Stimulated activated CD4-positive, alpha-beta T cell treated with anti-CD3 and anti-CD28 coated beads, Interleukin-2, amount 100 ng/mL, for 24 hours (primary cell): ENCODE measurements around the gene PPM1H.
"Not testable (repeated sequence)": the region's sequence is repeated elsewhere in the genome, so short reads cannot be mapped to it uniquely, and the experiment has no call there.

Source experiments
- DNase-seq, 2 donors: peaks; one replicate each; pipeline ENCODE4 v3.0.0-alpha.2; 2020

PPM1H gene

GRCh38 chr12:62668782-62669181 is 266.2 kb downstream of the PPM1H start:
- no peak for DNase-seq

DNA sequence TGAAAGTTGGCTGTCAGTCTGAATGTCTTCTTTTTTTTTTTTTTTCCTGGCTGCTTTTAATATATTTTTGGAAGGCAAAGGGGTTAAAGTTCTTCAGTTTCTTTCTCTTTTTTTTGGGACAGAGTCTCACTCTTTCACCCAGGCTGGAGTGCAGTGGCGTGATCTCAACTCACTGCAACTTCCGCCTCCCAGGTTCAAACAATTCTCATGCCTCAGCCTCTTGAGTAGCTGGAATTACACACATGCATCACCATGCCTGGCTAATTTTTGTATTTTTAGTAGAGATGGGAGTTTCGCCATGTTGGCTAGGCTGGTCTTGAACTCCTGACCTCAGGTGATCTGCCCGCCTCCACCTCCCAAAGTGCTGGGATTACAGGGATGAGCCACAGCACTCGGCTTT is 270.0 kb downstream of the PPM1H start:
- not testable (repeated sequence) for DNase-seq

GRCh38 chr12:62660756-62661155 is 274.2 kb downstream of the PPM1H start:
- no peak for DNase-seq

GRCh38 chr12:62659453-62660295 is 275.3 kb downstream of the PPM1H start:
- DNase-seq, result no peak

DNA sequence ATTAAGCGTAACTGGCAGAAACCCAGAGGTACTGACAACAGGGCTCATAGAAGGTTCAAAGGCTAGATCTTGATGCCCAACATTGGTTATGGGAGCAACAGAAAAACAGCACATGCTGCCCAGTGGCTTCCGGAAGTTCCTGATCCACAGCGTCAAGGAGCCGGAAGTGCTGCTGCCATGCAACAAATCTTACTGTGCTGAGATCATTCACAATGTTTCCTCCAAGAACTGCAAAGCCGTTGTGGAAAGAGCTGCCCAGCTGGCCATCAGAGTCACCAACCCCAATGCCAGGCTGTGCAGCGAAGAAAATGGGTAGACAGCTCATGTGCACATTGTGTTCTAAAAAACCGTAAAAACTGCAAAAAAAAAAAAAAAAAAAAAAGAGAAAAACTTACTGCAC is 276.0 kb downstream of the PPM1H start:
- no peak for DNase-seq

GRCh38 chr12:62657363-62657632 is 277.7 kb downstream of the PPM1H start:
- DNase-seq, result no peak

DNA sequence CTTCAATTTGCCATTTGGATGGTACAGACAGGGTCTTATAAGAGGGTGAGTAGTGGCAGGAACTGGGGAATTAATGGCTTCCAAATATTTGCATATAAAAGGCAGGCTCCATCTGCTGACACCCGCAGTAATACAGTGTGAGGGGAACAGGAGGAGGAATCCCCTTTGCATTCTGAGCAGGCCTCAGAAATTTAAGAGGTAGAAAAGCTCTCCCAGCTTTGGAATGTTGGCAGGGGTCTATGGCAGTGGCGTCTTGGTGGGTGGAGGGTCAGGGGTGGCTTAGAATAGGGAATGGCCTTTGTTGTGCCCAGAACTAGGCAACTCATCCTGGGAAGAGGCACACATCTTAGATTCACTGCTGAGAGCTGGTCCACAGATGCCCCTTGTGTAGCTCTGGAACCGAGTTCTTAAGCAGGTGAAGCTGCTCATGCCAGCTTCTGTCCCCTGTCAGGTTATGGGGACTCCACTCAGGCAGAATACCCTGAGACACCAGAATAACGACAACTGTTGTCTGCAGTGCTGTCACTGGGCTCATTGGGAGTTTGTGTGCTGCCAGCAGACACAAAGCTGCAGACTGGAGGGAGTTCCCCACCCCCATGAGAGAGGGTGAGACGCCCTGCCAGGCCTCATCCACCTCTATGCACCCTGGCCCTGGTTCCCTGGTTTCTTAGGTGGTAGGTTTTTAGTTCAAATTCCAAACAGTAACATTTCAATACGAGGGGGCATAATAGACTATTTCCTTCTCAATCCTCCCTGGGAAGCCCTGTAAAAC is 278.2 kb downstream of the PPM1H start:
- DNase-seq, result no peak

DNA sequence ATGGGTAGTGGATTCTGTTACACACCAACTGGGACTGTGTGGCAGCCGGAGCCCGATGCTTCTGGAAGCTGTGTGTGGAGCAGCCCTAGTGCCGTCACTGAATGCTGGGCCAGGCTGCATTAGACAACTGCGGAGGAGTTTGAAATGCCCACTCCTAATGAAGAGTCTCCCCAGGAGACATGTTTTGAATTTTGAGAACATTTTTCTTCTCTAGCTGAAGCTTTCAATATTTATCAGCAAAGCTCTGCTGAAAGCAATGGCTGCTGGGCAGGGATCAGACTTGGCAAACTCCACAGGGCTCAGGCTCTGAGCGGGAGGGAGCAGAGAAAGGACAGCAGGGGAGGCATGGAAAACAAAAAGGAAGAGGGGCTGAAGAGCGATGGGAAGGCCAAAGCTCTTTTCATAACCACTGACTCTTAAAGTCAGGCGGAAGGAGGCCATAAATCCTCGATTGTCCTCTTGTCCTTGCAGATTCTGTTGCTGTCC is 279.2 kb downstream of the PPM1H start:
- DNase-seq, result no peak

DNA sequence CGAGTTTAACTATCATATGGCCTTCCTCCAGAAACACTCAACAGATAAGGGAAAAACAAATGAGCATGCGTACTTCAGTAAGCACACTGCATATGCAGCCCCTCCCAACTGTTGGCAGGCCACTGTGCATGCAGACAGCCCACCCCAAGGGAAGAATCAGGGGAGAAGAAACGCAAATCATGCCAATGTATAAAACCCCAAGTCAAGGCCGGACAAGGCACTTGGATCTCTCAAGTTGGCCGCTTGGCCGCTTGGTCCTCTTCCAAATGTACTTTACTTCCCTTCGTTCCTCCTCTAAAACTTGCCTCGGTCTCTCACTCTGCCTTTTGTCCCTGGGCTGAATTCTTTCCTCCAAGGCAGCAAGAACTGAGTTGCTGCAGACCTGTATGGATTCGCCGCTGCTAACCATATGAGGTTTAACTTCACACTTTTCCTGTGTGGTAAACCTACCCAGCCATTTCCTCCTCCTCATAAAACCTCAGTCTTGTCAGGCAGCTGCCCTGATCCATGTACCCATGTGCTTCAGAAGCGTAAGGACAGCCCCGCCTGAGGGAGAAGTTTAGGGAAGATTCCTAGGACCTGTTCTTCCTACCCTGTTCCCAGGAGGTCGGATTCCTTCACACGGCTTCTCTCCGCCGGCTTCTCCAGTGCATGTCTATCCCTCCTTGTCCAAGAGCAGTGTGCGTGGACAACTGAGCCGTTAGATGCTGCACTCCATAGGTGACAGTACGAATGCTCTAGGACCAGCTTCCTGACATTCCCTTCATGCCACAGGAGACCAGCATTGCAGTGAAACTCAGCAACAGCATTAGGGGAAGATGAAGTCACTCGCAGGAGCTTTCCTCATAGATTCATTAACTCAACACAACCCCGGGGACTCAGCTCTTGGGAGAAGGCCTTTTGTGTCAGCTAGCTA is 280.4 kb downstream of the PPM1H start:
- no peak for DNase-seq

GRCh38 chr12:62653740-62654139 is 281.2 kb downstream of the PPM1H start:
- no peak for DNase-seq

GRCh38 chr12:62653304-62653703 is 281.6 kb downstream of the PPM1H start:
- DNase-seq, result no peak

GRCh38 chr12:62651138-62651537 is 283.8 kb downstream of the PPM1H start:
- no peak for DNase-seq

- no peak for DNase-seq
These were observed 285.4 kb downstream of the PPM1H start for GRCh38 chr12:62649412-62650138.

GRCh38 chr12:62647586-62647985 is 287.4 kb downstream of the PPM1H start:
- no peak for DNase-seq

DNA sequence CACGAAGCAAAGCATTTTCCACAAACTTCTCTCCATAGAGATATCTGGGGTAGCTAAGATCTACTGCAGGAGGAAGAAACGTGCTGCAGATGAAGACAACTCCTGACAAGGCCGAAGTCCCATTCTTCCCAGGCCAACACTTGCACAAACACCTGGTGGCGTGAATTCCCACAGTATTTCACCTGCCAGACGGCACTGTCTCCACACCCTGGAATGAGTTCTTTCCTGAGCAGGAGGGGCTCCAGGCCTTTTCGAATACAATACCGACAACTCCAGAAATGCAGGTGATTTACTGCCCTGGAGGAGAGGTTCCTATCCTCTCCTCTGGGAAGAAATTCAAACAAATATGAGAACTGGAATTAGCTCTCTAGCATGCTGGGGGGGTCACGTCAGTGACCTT is 288.4 kb downstream of the PPM1H start:
- DNase-seq, result no peak

DNA sequence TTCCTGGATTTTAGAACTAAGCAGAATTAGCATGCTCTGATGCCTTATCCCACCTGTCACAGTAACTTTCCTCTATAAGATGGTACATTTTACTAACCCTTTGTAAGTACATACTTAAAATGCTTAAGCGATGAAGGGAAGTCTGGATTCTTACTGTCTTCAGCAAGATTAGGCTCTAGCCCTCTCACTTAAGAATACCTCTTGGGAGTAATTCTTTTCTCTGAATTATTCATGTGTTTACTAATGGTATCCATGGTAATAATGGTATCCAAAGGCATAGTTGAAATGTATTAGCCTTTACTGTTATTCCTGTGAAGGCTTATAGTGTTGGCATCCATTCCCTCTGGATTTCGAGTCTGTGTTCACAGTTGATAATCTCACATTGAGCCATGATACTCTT is 291.5 kb downstream of the PPM1H start:
- DNase-seq, result no peak

DNA sequence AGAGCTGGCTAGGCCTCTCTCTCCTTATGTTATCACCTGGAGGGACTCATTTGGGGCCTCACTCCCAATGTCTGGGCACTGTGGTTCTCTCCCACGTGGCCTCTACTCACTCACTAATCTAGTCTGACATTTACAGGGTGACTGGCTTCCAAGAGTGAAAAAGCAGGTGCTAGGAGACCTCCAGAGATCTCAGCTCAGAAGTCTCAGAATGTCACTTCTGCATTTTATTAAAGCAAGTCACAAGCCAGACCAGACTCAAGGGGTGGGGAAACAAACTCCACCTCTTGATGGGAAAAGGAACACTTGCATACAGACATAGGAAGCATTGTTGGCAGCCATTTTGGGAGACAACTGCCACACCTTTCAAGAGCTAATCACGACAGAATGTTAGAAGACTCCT is 292.5 kb downstream of the PPM1H start:
- no peak for DNase-seq

DNA sequence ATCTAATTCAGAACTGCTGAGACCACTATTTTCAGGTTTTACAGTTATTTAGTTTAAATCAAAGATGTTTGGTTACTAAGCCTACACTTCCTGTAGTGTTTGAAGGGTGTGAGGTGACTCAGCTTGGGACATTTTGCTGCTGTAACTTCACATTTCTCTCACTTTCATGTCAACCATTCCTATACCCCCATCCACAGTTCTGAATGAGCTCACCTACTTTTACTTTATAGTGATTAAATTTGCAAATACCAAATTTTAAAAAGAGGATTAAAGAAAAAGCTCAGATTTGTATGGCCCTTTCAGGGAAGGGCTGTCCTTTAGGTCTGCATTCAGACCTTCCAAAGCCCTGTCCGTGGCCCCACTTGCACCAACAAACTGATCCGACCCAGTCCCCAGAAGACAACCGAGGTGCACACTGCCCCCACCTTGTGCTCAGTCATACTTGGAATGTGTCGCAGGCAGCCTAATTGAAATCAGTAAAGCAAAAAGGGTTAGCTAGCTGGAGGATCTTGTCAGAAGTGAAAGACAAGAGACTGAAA is 294.0 kb downstream of the PPM1H start:
- DNase-seq, result peak; percentile 42 to 45

DNA sequence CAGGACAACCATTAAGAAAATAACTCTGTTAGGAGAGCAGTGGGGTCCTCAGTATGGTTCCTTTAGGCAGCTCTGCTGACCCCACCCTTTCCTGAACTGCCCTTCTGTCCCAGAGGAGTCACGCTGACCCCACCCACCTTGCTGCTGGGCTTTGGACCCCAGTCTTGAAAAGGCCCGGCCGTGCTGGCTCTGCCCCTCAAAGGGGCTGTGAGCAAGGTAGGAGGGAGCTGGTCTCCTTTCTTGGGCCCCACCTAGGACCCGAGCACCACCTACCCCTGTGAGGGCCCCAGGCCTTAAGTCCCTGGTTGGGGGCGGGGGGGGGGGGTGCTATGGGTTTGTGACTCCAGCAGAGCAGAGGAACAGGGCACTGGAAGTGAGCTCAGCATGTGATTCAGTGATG is 297.3 kb downstream of the PPM1H start:
- DNase-seq, result no peak

DNA sequence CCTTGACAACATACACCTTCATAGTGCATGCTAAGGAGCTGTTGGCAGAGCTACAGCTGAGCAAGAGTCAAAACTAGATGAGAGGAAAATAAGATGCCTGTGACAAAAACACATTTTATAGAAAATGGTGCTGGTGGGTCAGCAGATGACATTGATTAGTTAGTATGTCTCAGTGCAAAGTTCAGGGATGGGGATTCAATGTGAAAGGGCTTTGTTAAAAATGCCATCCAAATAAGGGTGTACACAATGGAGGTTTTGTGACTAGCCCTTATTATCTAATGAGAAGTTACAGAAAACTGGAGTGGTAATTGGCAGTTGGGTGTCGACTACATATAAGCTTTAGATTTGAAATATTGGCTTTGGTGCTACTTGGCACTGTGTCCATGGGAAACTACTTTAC is 299.3 kb downstream of the PPM1H start:
- no peak for DNase-seq

DNA sequence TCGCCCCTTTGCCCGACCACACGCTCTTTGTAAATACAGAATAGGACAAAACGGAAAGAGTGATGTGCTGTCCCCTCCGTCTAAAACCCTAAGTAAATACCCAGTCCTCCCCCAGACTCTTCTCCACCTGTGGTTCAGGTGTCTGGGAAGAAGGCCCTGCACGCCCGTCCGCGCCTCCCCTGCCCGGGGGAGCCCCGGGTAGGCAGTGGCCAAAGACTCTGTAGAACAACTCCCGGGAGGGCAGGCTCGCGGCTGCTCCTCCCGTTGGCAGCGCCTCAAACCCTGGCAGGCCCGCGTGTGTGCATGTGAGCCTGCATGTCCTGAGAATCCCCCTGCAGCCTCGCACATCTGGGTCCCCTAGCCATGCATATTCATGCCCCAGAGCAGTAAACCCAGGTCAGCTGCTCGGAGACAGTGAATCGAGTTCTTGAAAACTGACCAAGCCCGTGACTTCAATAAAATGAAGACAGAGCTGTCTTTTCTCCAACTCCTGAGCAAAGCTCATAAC is 302.5 kb downstream of the PPM1H start:
- peak; percentile 10 to 21 for DNase-seq
